ENCODE results near the gene BATF. TPM values are rescaled to one million over a fixed set of nuclear protein-coding genes. Genes with fewer than 3 reads are reported as not detected.

The BATF gene
- total RNA-seq, 2 experiments from 2014 or later = 74.6 to 81.3 TPM

GRCh38 chr14:75511201-75511600 is 11.1 kb upstream of the BATF start:
- DNase-seq (no peak), ATAC-seq (no peak)
- H3K4me1 Mint-ChIP-seq = peaks cover 28% of the 10 kb centered on the region
- peaks cover 19% of the 10 kb centered on the region for H3K9me3 Mint-ChIP-seq (ENCODE audit: low read depth)
- no peaks in the 10 kb centered on the region for H3K27me3 Mint-ChIP-seq
- peaks cover 35% of the 10 kb centered on the region for H3K36me3 Mint-ChIP-seq
- no peak overlapping the region for H3K27ac Mint-ChIP-seq
- CTCF ChIA-PET = interaction anchor here (1.0 to 8.9 kb wide), 6 partner anchors 8 to 50 kb away, joined by 3 to 141 read pairs (median 4); no protein-coding TSS in a partner anchor
- H3K4me3 Mint-ChIP-seq = no peak overlapping the region

DNA sequence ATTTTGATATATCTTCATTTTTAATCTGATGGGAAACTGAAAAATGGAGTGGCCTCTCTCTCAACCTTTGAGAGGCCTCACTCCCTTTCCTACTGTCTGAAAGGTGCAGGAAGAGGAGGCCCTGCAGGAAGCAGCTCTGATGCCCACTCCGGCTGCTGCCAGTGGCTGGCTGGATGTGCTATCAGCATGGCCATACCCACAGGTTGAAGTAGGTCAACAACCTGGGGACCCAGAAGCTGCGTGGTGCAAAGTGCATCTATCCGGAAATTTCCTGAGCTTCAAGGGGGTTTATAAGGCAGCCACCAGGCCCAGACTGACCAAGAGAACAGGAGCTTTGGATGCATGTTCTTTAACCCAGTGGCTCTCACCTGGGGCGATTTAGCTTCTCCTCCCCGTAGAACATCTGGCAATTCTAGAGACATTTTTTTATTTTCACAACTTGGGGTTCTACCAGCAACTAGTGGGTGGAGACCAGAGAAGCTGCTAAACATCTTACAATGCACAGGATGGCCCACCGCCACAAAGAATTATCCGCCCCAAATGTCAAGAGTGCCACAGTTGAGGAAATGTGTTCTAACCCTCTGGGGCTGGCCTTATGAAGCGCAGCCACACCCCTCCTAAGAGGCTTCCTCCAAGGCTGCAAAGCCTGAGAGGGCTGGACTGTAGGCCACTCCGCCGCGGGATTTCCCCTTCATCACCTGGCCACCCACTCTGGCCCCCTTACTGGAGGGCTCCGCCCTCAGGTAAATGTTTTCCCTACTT is 8.2 kb upstream of the BATF start:
- ATAC-seq (peak; percentile 43), DNase-seq (no peak)

GRCh38 chr14:75514673-75515628 is 7.3 kb upstream of the BATF start:
- H3K27me3 Mint-ChIP-seq = no peaks in the 10 kb centered on the region
- peak overlapping the region; percentile 99 for H3K27ac Mint-ChIP-seq
- peaks cover 9% of the 10 kb centered on the region for H3K9me3 Mint-ChIP-seq (ENCODE audit: low read depth)
- peak; percentile 81 for DNase-seq
- peaks cover 52% of the 10 kb centered on the region for H3K4me1 Mint-ChIP-seq
- CTCF ChIA-PET = interaction anchor here (0.7 to 15.3 kb wide), 20 partner anchors 8 to 387 kb away, joined by 3 to 152 read pairs (median 8); no protein-coding TSS in a partner anchor
- peak; percentile 76 for ATAC-seq
- H3K36me3 Mint-ChIP-seq = peaks cover 20% of the 10 kb centered on the region
- peak overlapping the region; percentile 79 for H3K4me3 Mint-ChIP-seq

More for the DNA sequence above, 8.2 kb upstream of the BATF start:
- peak overlapping the region; percentile 79 for H3K4me3 Mint-ChIP-seq
- CTCF ChIA-PET = interaction anchor here (0.8 to 15.3 kb wide), 16 partner anchors 10 to 376 kb away, joined by 3 to 152 read pairs (median 8); no protein-coding TSS in a partner anchor
- H3K36me3 Mint-ChIP-seq = peaks cover 25% of the 10 kb centered on the region
- H3K9me3 Mint-ChIP-seq (ENCODE audit: low read depth) = peaks cover 11% of the 10 kb centered on the region
- peak overlapping the region; percentile 99 for H3K27ac Mint-ChIP-seq
- H3K4me1 Mint-ChIP-seq = peaks cover 46% of the 10 kb centered on the region
- H3K27me3 Mint-ChIP-seq = no peaks in the 10 kb centered on the region

DNA sequence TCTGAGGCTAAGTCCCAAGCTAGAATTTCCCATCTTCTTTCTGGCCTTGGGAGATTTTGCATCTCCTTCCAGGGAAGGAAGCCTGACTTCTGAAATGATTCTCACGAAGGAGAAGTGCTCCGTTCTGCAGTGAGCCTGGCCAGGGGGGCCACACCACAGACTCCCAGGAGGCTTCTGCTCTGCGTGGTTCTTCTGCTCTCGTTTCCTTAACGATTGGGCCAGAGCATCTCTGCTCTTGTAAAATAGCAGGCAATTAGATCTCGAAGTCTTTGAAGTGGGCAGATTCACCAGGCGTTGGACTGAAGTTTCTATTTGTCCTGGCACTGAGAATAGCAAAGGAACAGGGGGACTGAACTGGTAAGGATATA is 6.7 kb upstream of the BATF start:
- Mint-ChIP-seq H3K27me3 (no peaks in the 10 kb centered on the region), H3K27ac (peak overlapping the region; percentile 99), H3K4me3 (peak overlapping the region; percentile 79), H3K4me1 (peaks cover 59% of the 10 kb centered on the region), H3K36me3 (peaks cover 16% of the 10 kb centered on the region), H3K9me3 (ENCODE audit: low read depth) (peaks cover 7% of the 10 kb centered on the region)
- CTCF ChIA-PET = interaction anchor here (1.2 to 15.3 kb wide), 16 partner anchors 8 to 207 kb away, joined by 3 to 152 read pairs (median 10); no protein-coding TSS in a partner anchor
- DNase-seq (no peak), ATAC-seq (peak; percentile 35)

DNA sequence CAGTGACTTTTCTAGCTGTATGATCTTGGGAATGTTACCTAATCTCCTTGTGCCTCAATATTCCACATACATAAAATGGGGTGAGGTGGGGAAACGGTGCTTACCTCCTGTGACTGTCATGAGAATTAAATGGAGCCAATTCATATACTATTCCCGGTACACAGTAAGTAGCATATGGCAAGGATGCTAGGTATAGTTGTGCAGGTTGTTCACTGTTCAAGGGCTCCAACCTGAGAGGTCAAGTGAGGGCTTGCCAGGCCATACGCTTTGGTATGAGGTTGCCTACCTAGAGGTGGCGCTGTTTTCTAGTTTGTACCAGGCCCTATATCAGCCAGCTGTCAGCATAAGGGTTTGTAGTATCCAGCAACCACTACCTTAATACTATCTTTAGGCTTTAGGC is 3.6 kb upstream of the BATF start:
- ATAC-seq (no peak), DNase-seq (peak; percentile 74)
- Mint-ChIP-seq H3K9me3 (ENCODE audit: low read depth) (no peaks in the 10 kb centered on the region), H3K4me3 (no peak overlapping the region), H3K36me3 (peaks cover 11% of the 10 kb centered on the region), H3K27ac (no peak overlapping the region), H3K4me1 (peaks cover 70% of the 10 kb centered on the region), H3K27me3 (no peaks in the 10 kb centered on the region)
- CTCF ChIA-PET = interaction anchor here (0.7 to 15.3 kb wide), 16 partner anchors 9 to 210 kb away, joined by 3 to 152 read pairs (median 4); no protein-coding TSS in a partner anchor

- no peaks in the 10 kb centered on the region for H3K9me3 Mint-ChIP-seq (ENCODE audit: low read depth)
- CTCF ChIA-PET = interaction anchor here (0.7 to 15.3 kb wide), 13 partner anchors 8 to 138 kb away, joined by 3 to 152 read pairs (median 4); no protein-coding TSS in a partner anchor
- no peaks in the 10 kb centered on the region for H3K27me3 Mint-ChIP-seq
- DNase-seq (no peak), ATAC-seq (no peak)
- no peak overlapping the region for H3K4me3 Mint-ChIP-seq
- H3K4me1 Mint-ChIP-seq = peaks cover 71% of the 10 kb centered on the region
- H3K27ac Mint-ChIP-seq = no peak overlapping the region
- H3K36me3 Mint-ChIP-seq = peaks cover 18% of the 10 kb centered on the region
These were observed 2.9 kb upstream of the BATF start for GRCh38 chr14:75519394-75519793.

GRCh38 chr14:75519826-75520728 is 2.2 kb upstream of the BATF start:
- H3K36me3 Mint-ChIP-seq = peaks cover 24% of the 10 kb centered on the region
- peaks cover 73% of the 10 kb centered on the region for H3K4me1 Mint-ChIP-seq
- H3K27ac Mint-ChIP-seq = peak overlapping the region; percentile 97
- ATAC-seq (no peak), DNase-seq (no peak)
- peak overlapping the region; percentile 29 for H3K4me3 Mint-ChIP-seq
- no peaks in the 10 kb centered on the region for H3K27me3 Mint-ChIP-seq
- CTCF ChIA-PET = interaction anchor here (0.8 to 15.3 kb wide), 13 partner anchors 11 to 212 kb away, joined by 3 to 152 read pairs (median 5); no protein-coding TSS in a partner anchor
- no peaks in the 10 kb centered on the region for H3K9me3 Mint-ChIP-seq (ENCODE audit: low read depth)

GRCh38 chr14:75520852-75521251 is 1.4 kb upstream of the BATF start:
- CTCF ChIA-PET = interaction anchor here (0.7 to 15.3 kb wide), 10 partner anchors 10 to 212 kb away, joined by 3 to 152 read pairs (median 10); partner anchors contain the start of gene FLVCR2
- Mint-ChIP-seq H3K9me3 (ENCODE audit: low read depth) (no peaks in the 10 kb centered on the region), H3K4me1 (peaks cover 73% of the 10 kb centered on the region), H3K4me3 (peak overlapping the region; percentile 26), H3K27me3 (no peaks in the 10 kb centered on the region), H3K36me3 (peaks cover 30% of the 10 kb centered on the region), H3K27ac (peak overlapping the region; percentile 97)
- no peak for ATAC-seq
- DNase-seq = no peak

DNA sequence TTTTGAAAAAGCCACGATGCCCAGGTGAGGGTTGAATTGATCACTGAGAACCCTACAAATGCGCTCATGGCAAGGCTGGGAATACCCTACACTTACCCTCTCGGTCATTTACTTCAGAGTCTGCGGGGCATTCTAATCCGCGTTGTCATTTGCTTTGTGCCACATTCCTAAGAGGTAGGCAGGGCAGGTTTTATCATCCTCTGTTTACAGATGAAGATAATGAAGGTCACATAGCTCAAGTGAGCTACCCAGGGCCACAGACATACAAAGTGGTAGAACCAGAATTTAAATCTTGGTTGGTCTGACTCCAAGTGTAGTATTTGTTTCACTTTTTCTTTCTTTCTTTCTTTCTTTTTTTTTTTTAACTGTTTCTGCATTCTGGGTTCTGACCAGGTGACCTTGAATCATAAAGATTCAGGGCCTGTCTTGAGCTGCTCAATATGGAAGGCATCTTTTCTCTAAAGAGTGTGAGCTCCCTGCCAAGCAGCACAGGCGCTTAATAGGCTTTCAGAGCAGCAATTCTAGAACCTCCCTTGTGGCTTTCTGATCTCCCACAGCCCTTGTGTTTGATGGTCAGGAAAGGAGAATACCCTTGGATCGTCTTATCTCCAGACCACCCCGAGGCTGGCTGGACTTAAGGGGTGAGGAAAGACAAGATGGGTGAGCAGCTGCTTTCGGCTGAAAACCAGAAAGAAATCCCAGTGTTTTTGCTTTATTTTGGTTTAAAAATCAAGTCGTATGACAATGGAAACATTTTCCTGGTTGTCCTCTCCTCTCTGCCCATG is 662 bp upstream of the BATF start:
- Mint-ChIP-seq H3K27me3 (no peaks in the 10 kb centered on the region), H3K36me3 (peaks cover 37% of the 10 kb centered on the region), H3K9me3 (ENCODE audit: low read depth) (no peaks in the 10 kb centered on the region), H3K27ac (peak overlapping the region; percentile 97), H3K4me3 (peak overlapping the region; percentile 99), H3K4me1 (peaks cover 73% of the 10 kb centered on the region)
- ATAC-seq (peak; percentile 20), DNase-seq (no peak)
- CTCF ChIA-PET = interaction anchor here (0.7 to 15.3 kb wide), 12 partner anchors 10 to 394 kb away, joined by 3 to 152 read pairs (median 8); partner anchors contain the start of gene FLVCR2

DNA sequence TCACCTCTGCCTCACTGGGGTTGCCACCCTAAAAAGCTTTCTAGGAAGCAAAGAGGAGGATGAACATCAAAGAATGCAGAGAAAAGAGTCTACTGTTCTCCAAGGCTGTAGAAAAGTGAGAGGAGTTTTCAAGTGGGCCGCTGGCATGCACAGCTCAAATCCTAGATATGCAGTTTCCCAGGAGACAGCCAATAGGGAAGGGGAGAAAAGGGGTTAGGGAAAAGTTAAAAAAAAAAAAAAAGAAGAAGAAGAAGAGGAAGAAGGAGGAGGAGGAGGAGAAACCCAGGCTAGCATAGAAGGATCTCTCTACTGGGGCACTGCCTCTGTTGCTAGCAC is 682 bp downstream of the BATF start:
- Mint-ChIP-seq H3K27me3 (no peaks in the 10 kb centered on the region), H3K27ac (peak overlapping the region; percentile 97), H3K36me3 (peaks cover 49% of the 10 kb centered on the region), H3K4me3 (peak overlapping the region; percentile 99), H3K9me3 (ENCODE audit: low read depth) (no peaks in the 10 kb centered on the region), H3K4me1 (peaks cover 78% of the 10 kb centered on the region)
- DNase-seq (no peak), ATAC-seq (no peak)
- CTCF ChIA-PET = interaction anchor here (0.7 to 15.3 kb wide), 13 partner anchors 8 to 662 kb away, joined by 3 to 152 read pairs (median 10); partner anchors contain the start of gene FLVCR2

DNA sequence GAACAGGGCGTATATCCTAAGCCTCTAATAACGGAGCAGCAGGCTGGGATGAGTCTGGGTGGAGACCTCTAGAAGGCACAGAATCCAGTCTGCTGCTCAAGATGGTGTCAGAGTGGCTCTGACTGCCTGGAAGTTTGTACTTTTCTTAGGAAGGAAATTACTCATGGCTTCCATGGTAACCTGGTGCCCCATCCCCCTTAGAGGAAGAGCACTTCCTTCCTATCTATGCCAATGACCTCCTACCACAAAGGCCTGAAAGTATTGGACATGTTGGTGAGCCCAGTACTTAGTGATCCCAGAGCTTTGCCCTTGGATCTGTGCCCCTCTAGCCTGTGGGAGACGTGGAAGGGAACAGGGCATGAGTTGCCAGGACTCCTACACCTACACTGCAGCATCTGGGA is 1.5 kb downstream of the BATF start:
- Mint-ChIP-seq H3K36me3 (peaks cover 57% of the 10 kb centered on the region), H3K27ac (peak overlapping the region; percentile 97), H3K27me3 (no peaks in the 10 kb centered on the region), H3K9me3 (ENCODE audit: low read depth) (no peaks in the 10 kb centered on the region), H3K4me3 (peak overlapping the region; percentile 99), H3K4me1 (peaks cover 80% of the 10 kb centered on the region)
- CTCF ChIA-PET = interaction anchor here (0.9 to 15.3 kb wide), 8 partner anchors 9 to 130 kb away, joined by 4 to 152 read pairs (median 31); partner anchors contain the start of gene FLVCR2
- no peak for ATAC-seq
- no peak for DNase-seq
